K562 (cell line): Measurements from ENCODE around the gene ABCF2. TPM values are rescaled to one million over a fixed set of nuclear protein-coding genes. Genes with fewer than 3 reads are reported as not detected.

Experiments used
- CBX5 ChIP-seq: IDR thresholded peaks from 2 replicates; pipeline ENCODE4 v1.6.1; 2014; ENCODE audit warnings: low read depth, borderline replicate concordance
- CHD2 ChIP-seq: IDR thresholded peaks from 2 replicates; pipeline ENCODE4 v1.6.1; 2011; ENCODE audit warnings: low read depth, low read length
- EWSR1 ChIP-seq: fragments of 450-650 bp; IDR thresholded peaks from 2 replicates; pipeline ENCODE4 v1.6.1; 2018; ENCODE audit warnings: borderline replicate concordance, mild to moderate bottlenecking, low read depth, moderate library complexity; ENCODE audit not compliant: partially characterized antibody
- FOXA1 ChIP-seq: fragments of 450-650 bp; IDR thresholded peaks from 2 replicates; pipeline ENCODE4 v1.6.1; 2016; ENCODE audit warnings: mild to moderate bottlenecking, borderline replicate concordance
- GABPB2 ChIP-seq: fragments of 250-450 bp; sonication (Bioruptor Pico); conservative IDR thresholded peaks from 2 replicates; pipeline ENCODE4 v1.5.1; 2021; ENCODE audit warnings: mild to moderate bottlenecking
- GTF2E2 ChIP-seq: fragments of 200-800 bp; sonication (Bioruptor generic); IDR thresholded peaks from 2 replicates; pipeline ENCODE4 v1.6.1; 2016; ENCODE audit warnings: missing genetic modification characterization, missing compliant biosample characterization
- HDAC2 ChIP-seq: fragments of 450-650 bp; IDR thresholded peaks from 2 replicates; pipeline ENCODE4 v1.6.1; 2016; ENCODE audit warnings: mild to moderate bottlenecking
- IRF2 ChIP-seq: sonication (generic); formaldehyde crosslinking; IDR thresholded peaks from 2 replicates; pipeline ENCODE4 v1.8.1; 2022; ENCODE audit warnings: mild to moderate bottlenecking, missing genetic modification reagents
- MCM2 ChIP-seq: fragments of 450-650 bp; IDR thresholded peaks from 2 replicates; pipeline ENCODE4 v1.6.1; 2017; ENCODE audit warnings: low read depth, mild to moderate bottlenecking
- NFE2 ChIP-seq: IDR thresholded peaks from 2 replicates; pipeline ENCODE4 v1.6.1; 2014; ENCODE audit warnings: antibody characterized with exemption, low read depth
- NR4A1 ChIP-seq, 2 experiments: fragments of 250-450 bp in 1 of 2; fragments of 450-650 bp in 1 of 2; sonication (Bioruptor Pico) in 1 of 2; IDR thresholded peaks; 2 replicates each; pipeline versions ENCODE4 v1.4.0 to v1.6.1; 2016 to 2020; ENCODE audit warnings: mild to moderate bottlenecking in 2 of 2, missing compliant biosample characterization in 1 of 2, missing genetic modification characterization in 1 of 2, moderate library complexity in 1 of 2
- RBM39 ChIP-seq: fragments of 200-400 bp; formaldehyde crosslinking; optimal IDR thresholded peaks from 2 replicates; pipeline ENCODE3; 2018; ENCODE audit warnings: low read depth, low read length
- SMAD1 ChIP-seq: fragments of 150-350 bp; IDR thresholded peaks from 2 replicates; pipeline ENCODE4 v1.6.1; 2014; ENCODE audit warnings: low read length, low read depth; ENCODE audit not compliant: partially characterized antibody
- TAF1 ChIP-seq: IDR thresholded peaks from 2 replicates; pipeline ENCODE4 v1.6.1; 2011; ENCODE audit warnings: mild to moderate bottlenecking, low read length, moderate library complexity; ENCODE audit not compliant: insufficient read depth, control insufficient read depth, severe bottlenecking; ENCODE audit errors: extremely low read depth
- TAL1 ChIP-seq: fragments of 450-650 bp; IDR thresholded peaks from 2 replicates; pipeline ENCODE4 v1.6.1; 2016; ENCODE audit warnings: mild to moderate bottlenecking
- ZBTB12 ChIP-seq: fragments of 250-450 bp; sonication (Bioruptor Pico); IDR thresholded peaks from 2 replicates; pipeline ENCODE4 v1.4.0; 2020
- ZNF212 ChIP-seq: fragments of 450-650 bp; formaldehyde crosslinking; IDR thresholded peaks from 2 replicates; pipeline ENCODE4 v1.4.0; 2020; ENCODE audit warnings: mild to moderate bottlenecking
- ZNF431 ChIP-seq: sonication (generic); formaldehyde crosslinking; IDR thresholded peaks from 2 replicates; pipeline ENCODE4 v1.8.0; 2022; ENCODE audit warnings: mild to moderate bottlenecking, missing genetic modification reagents
- polyA plus RNA-seq, 8 experiments: library from polyadenylated mRNA; depleted of rRNA in 4 of 8; stranded (reverse) in 5 of 8; unstranded in 3 of 8; fragments of >200 nt; fragmentation: Nextera tagmentation in 2 of 8; fragmentation: Illumina TruSeq in 1 of 8; extraction: Ambion mirVana in 2 of 8; extraction: Trizol in 1 of 8; gene quantifications; 2 replicates each; pipeline versions ENCODE4 v1.2.1 to v1.2.3, GENCODE V29; 2011 to 2014; ENCODE audit warnings: inconsistent platforms in 1 of 8, missing spikeins in 1 of 8
- total RNA-seq, 7 experiments: library from RNA; depleted of rRNA in 6 of 7; stranded (reverse); fragments of >200 nt in 6 of 7; fragmentation: Illumina TruSeq in 2 of 7; extraction: Trizol in 2 of 7; gene quantifications; 2 replicates each; pipeline versions ENCODE4 v1.2.1 to v1.2.3, GENCODE V29; 2011 to 2021; ENCODE audit warnings: low replicate concordance in 1 of 7
- TF ChIP-seq, protein P1 (sequence below): fragments of 200-400 bp; formaldehyde crosslinking; IDR thresholded peaks from 2 replicates; pipeline ENCODE4 v1.6.1; 2017; ENCODE audit warnings: mild to moderate bottlenecking, low read depth, low read length, moderate library complexity
- TF ChIP-seq, protein P2 (sequence below): sonication (generic); formaldehyde crosslinking; IDR thresholded peaks from 2 replicates; pipeline ENCODE4 v1.8.1; 2023; ENCODE audit warnings: mild to moderate bottlenecking, missing genetic modification reagents, moderate library complexity

Gene ABCF2
- total and polyA plus RNA-seq, 9 of the 15 experiments (the other 6 are each of a cell fraction or from before 2014, with no cell fraction given): 62.1 to 224 (median 113) TPM

DNA sequence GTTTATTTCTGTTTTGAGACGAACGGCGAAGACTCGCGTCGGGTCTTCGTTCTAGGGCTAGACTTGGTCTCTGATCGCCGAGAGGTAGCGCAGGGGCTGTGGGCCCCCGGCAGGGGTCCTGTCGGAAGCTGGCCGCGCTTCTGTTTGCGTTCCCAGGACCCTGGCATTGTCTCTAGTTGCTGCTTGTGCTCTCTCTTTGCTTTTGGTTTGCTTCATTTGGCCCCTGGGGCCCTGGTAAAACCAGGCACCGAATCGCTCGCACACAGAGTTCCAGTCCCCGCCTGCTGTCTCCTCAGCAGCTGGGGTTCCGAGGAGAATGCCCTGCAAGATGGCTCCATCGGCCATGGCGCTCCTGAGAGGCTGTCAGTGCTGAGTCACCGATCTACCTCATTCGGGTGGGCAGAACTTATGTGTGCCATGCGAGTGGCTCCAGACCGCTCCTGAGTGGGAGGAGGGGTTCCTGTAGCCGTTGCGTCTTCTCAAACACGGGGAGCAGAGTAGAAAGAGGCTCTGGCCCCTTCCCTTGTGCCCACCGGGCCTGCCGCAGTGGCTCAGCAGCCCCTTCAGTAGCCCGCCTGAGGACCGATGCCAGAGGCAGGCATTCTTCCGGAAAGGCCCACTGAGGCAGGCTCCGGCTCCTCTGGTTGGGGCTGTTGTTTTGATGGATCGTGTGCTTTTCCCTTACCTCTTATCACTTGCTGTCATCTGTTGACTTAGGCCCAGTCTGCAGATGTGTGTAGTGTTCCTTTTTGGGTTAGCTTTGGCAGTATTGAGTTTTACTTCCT, 6.1 kb upstream of the ABCF2 start (continued):
- TF ChIP-seq FOXA1 (no peak), ZNF212 (CRISPR knock-in tag) (no peak), SMAD1 (no peak), MCM2 (no peak), GTF2E2 (tag) (no peak), TAF1 (peak; percentile 48), CBX5 (no peak), NR4A1 (CRISPR knock-in tag; IDR thresholded peaks at IDR 0.05) (no peak), NR4A1 (tag; IDR thresholded peaks at IDR 0.05) (peak; percentile 34; the same call in 1 of the 2 replicates), HDAC2 (peak; percentile 73), TAL1 (peak; percentile 47), ZNF431 (CRISPR knock-in tag) (no peak), NFE2 (peak; percentile 85), GABPB2 (no peak), RBM39 (no peak), IRF2 (CRISPR knock-in tag) (no peak), ZBTB12 (no peak), EWSR1 (no peak), CHD2 (0 out of 2 replicates have a peak, but pooled peaks have one; percentile 9)
- TF ChIP-seq, protein P1, sequence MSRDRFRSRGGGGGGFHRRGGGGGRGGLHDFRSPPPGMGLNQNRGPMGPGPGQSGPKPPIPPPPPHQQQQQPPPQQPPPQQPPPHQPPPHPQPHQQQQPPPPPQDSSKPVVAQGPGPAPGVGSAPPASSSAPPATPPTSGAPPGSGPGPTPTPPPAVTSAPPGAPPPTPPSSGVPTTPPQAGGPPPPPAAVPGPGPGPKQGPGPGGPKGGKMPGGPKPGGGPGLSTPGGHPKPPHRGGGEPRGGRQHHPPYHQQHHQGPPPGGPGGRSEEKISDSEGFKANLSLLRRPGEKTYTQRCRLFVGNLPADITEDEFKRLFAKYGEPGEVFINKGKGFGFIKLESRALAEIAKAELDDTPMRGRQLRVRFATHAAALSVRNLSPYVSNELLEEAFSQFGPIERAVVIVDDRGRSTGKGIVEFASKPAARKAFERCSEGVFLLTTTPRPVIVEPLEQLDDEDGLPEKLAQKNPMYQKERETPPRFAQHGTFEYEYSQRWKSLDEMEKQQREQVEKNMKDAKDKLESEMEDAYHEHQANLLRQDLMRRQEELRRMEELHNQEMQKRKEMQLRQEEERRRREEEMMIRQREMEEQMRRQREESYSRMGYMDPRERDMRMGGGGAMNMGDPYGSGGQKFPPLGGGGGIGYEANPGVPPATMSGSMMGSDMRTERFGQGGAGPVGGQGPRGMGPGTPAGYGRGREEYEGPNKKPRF: no peak
- TF ChIP-seq, protein P2, sequence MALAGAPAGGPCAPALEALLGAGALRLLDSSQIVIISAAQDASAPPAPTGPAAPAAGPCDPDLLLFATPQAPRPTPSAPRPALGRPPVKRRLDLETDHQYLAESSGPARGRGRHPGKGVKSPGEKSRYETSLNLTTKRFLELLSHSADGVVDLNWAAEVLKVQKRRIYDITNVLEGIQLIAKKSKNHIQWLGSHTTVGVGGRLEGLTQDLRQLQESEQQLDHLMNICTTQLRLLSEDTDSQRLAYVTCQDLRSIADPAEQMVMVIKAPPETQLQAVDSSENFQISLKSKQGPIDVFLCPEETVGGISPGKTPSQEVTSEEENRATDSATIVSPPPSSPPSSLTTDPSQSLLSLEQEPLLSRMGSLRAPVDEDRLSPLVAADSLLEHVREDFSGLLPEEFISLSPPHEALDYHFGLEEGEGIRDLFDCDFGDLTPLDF (CRISPR knock-in tag): peak; percentile 89
